Astrocyte (in vitro differentiated cells and primary cell): ENCODE measurements around the gene TMEM143. TPM values are rescaled to one million over a fixed set of nuclear protein-coding genes. Genes with fewer than 3 reads are reported as not detected.

Source experiments
- DNase-seq: peaks from one replicate; pipeline ENCODE4 v3.0.0-alpha.2; 2010; ENCODE audit warnings: low read depth
- FAIRE-seq: peaks from 2 replicates; lab custom pipeline; 2011; peaks lifted over from hg19 to GRCh38; lab: Jason Lieb, UNC
- H2AFZ ChIP-seq: 2 replicates; pipeline ENCODE4 v1.6.0; 2012; ENCODE audit warnings: low read depth, low read length, inconsistent platforms
- H3K27ac ChIP-seq: 2 replicates; pipeline ENCODE4 v1.5.1; 2011; ENCODE audit warnings: low read depth, low read length, inconsistent platforms
- H3K27me3 ChIP-seq: 2 replicates; pipeline ENCODE4 v1.6.0; 2011; ENCODE audit warnings: low read length, inconsistent platforms; ENCODE audit not compliant: insufficient read depth
- H3K36me3 ChIP-seq: 2 replicates; pipeline ENCODE4 v1.5.1; 2011; ENCODE audit warnings: low read length, inconsistent platforms; ENCODE audit not compliant: insufficient read depth
- H3K4me1 ChIP-seq: 2 replicates; pipeline ENCODE4 v1.5.1; 2011; ENCODE audit warnings: low read length, inconsistent platforms; ENCODE audit not compliant: insufficient read depth
- H3K4me2 ChIP-seq: 2 replicates; pipeline ENCODE4 v1.6.0; 2012; ENCODE audit warnings: low read length, inconsistent platforms
- H3K4me3 ChIP-seq: 2 replicates; pipeline ENCODE4 v1.5.1; 2011; ENCODE audit warnings: low read depth, mild to moderate bottlenecking, low read length, inconsistent platforms; ENCODE audit not compliant: insufficient read depth
- H3K79me2 ChIP-seq: 2 replicates; pipeline ENCODE4 v1.6.0; 2012; ENCODE audit warnings: mild to moderate bottlenecking, low read length, inconsistent platforms; ENCODE audit not compliant: insufficient read depth
- H3K9ac ChIP-seq: 2 replicates; pipeline ENCODE4 v1.6.0; 2012; ENCODE audit warnings: mild to moderate bottlenecking, low read length, inconsistent platforms
- H3K9me3 ChIP-seq: 2 replicates; pipeline ENCODE4 v1.5.1; 2012; ENCODE audit warnings: low read depth, mild to moderate bottlenecking, low read length, inconsistent platforms; ENCODE audit not compliant: insufficient read depth
- H4K20me1 ChIP-seq: 2 replicates; pipeline ENCODE4 v1.6.0; 2012; ENCODE audit warnings: low read length, inconsistent platforms; ENCODE audit not compliant: insufficient read depth
- H3K27ac Mint-ChIP-seq: one replicate; pipeline ENCODE4 v1.8.0; 2021; ENCODE audit warnings: mild to moderate bottlenecking, mixed read lengths; ENCODE audit not compliant: unreplicated experiment
- H3K27me3 Mint-ChIP-seq: one replicate; pipeline ENCODE4 v1.8.0; 2021; ENCODE audit warnings: low read depth, mixed read lengths; ENCODE audit not compliant: unreplicated experiment
- H3K36me3 Mint-ChIP-seq: one replicate; pipeline ENCODE4 v1.8.0; 2021; ENCODE audit warnings: low read depth, mixed read lengths; ENCODE audit not compliant: unreplicated experiment
- H3K4me1 Mint-ChIP-seq: one replicate; pipeline ENCODE4 v1.8.0; 2021; ENCODE audit warnings: low read depth, mixed read lengths; ENCODE audit not compliant: unreplicated experiment
- H3K4me3 Mint-ChIP-seq: one replicate; pipeline ENCODE4 v1.8.0; 2021; ENCODE audit warnings: mild to moderate bottlenecking, moderate library complexity, mixed read lengths; ENCODE audit not compliant: unreplicated experiment
- H3K9me3 Mint-ChIP-seq: one replicate; pipeline ENCODE4 v1.8.0; 2021; ENCODE audit warnings: mild to moderate bottlenecking, mixed read lengths; ENCODE audit not compliant: unreplicated experiment
- EZH2 ChIP-seq: IDR thresholded peaks from 2 replicates; pipeline ENCODE4 v1.6.1; 2012; ENCODE audit warnings: mild to moderate bottlenecking, low read length, inconsistent platforms; ENCODE audit not compliant: insufficient read depth
- total RNA-seq: library from RNA; stranded (reverse); gene quantifications from 2 replicates; pipeline ENCODE4 v1.2.1, GENCODE V29; 2021
- TF ChIP-seq, protein P1 (sequence below): IDR thresholded peaks from 2 replicates; pipeline ENCODE4 v1.5.1; 2011; ENCODE audit warnings: low read depth, mild to moderate bottlenecking, inconsistent platforms, low read length, moderate library complexity; ENCODE audit not compliant: insufficient read depth

Gene TMEM143
- total RNA-seq, 1 donor from 2014 or later = 8.7 TPM

DNA sequence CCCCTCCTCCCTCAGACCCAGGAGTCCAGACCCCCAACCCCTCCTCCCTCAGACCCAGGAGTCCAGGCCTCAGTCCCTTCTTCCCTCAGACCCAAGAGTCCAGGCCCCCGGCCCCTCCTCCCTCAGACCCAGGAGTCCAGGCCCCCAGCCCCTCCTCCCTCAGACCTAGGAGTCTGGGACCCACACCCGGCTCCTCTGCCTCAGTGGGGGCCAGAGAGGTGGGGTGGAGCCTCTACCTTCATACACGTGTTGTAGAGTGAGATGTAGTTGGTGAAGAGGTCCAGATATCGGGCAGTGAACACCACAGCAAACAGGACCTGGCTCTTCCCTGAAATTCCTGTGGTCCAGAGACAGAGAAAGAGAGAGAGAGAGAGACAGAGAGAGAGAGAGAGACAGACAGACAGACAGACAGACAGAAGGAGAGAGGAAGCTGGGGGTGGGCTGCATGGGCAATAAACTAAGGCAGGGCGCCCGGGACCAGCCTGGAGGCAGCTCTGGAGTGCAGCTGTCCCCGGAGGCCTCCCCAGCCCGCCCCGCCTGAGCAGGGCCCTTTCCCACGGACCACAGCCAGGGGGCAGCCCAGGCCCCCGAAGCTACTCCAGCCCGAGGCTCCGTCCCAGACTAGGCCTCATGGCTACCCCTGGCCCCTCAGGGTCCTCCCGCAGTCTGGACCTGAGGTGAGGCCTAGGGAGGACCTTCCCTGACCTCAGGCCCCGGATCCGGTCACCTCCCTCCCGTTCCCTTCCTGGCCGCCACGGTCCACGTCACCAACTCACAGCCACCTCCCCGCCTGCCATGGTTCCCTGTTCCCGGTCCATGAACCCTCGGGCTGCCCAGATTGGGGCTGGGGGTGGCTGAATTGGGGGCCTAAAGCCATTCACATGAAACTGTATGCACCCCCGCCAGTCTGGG lies 26.7 kb upstream of the TMEM143 start:
- Histone ChIP-seq H3K4me3 (peak overlapping the region; percentile 89), H3K79me2 (peaks cover 48% of the 10 kb centered on the region), H3K36me3 (peaks cover 23% of the 10 kb centered on the region), H3K9me3 (no peaks in the 10 kb centered on the region), H3K9ac (peak overlapping the region; percentile 99), H3K4me1 (peaks cover 11% of the 10 kb centered on the region), H3K4me2 (peak overlapping the region; percentile 93), H3K27me3 (peaks cover 11% of the 10 kb centered on the region), H3K27ac (peak overlapping the region; percentile 93), H4K20me1 (peaks cover 46% of the 10 kb centered on the region), H2AFZ (peak overlapping the region; percentile 58)
- Mint-ChIP-seq H3K27me3 (peaks cover 2% of the 10 kb centered on the region), H3K27ac (peak overlapping the region; percentile 97), H3K4me3 (peak overlapping the region; percentile 98), H3K36me3 (peaks cover 9% of the 10 kb centered on the region), H3K9me3 (no peaks in the 10 kb centered on the region), H3K4me1 (peaks cover 16% of the 10 kb centered on the region)
- DNase-seq = peak; percentile 47
- no peak for FAIRE-seq
- TF ChIP-seq, protein P1, sequence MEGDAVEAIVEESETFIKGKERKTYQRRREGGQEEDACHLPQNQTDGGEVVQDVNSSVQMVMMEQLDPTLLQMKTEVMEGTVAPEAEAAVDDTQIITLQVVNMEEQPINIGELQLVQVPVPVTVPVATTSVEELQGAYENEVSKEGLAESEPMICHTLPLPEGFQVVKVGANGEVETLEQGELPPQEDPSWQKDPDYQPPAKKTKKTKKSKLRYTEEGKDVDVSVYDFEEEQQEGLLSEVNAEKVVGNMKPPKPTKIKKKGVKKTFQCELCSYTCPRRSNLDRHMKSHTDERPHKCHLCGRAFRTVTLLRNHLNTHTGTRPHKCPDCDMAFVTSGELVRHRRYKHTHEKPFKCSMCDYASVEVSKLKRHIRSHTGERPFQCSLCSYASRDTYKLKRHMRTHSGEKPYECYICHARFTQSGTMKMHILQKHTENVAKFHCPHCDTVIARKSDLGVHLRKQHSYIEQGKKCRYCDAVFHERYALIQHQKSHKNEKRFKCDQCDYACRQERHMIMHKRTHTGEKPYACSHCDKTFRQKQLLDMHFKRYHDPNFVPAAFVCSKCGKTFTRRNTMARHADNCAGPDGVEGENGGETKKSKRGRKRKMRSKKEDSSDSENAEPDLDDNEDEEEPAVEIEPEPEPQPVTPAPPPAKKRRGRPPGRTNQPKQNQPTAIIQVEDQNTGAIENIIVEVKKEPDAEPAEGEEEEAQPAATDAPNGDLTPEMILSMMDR = no peak
- no peak for TF ChIP-seq EZH2

DNA sequence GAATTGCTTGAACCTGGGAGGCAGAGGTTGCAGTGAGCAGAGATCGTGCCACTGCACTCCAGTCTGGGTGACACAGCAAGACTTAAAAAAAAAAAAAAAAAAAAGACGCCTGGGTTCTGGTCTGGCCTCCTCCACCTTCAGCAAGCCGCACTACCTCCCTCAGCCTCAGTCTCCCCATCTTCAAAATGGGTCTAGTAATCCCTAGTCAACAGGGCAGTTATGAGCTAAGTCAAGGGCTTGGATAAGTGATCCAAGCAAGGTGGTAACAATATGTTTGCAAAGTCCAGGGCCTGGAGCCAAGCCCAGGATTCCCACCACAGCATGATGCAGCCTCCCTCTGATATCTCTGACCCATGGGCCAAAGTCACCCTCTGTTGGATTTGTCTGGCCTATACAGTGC lies 23.2 kb upstream of the TMEM143 start:
- H3K4me1 Mint-ChIP-seq = peaks cover 14% of the 10 kb centered on the region
- no peak overlapping the region for H2AFZ ChIP-seq
- H3K9ac ChIP-seq = no peak overlapping the region
- TF ChIP-seq EZH2 = no peak
- TF ChIP-seq, protein P1 = no peak
- peaks cover 5% of the 10 kb centered on the region for H3K4me1 ChIP-seq
- no peak for FAIRE-seq
- no peak for DNase-seq
- no peaks in the 10 kb centered on the region for H3K9me3 ChIP-seq
- H3K4me3 Mint-ChIP-seq = no peak overlapping the region
- peaks cover 41% of the 10 kb centered on the region for H3K36me3 ChIP-seq
- H3K27me3 Mint-ChIP-seq = no peaks in the 10 kb centered on the region
- H3K36me3 Mint-ChIP-seq = peaks cover 14% of the 10 kb centered on the region
- H3K27ac ChIP-seq = no peak overlapping the region
- peak overlapping the region; percentile 34 for H3K27ac Mint-ChIP-seq
- no peaks in the 10 kb centered on the region for H3K27me3 ChIP-seq
- peaks cover 52% of the 10 kb centered on the region for H3K79me2 ChIP-seq
- peaks cover 68% of the 10 kb centered on the region for H4K20me1 ChIP-seq
- no peak overlapping the region for H3K4me2 ChIP-seq
- H3K4me3 ChIP-seq = no peak overlapping the region
- no peaks in the 10 kb centered on the region for H3K9me3 Mint-ChIP-seq
